22Rv1 (cell line): ENCODE results near the gene NSD1.

ENCODE experiments used
- ZFX ChIP-seq: fragments of 450-650 bp; IDR thresholded peaks from 2 replicates; pipeline ENCODE4 v1.6.1; 2017; ENCODE audit warnings: antibody characterized with exemption, borderline replicate concordance
- TF ChIP-seq, protein P1 (sequence below): fragments of 450-650 bp; IDR thresholded peaks from 2 replicates; pipeline ENCODE4 v1.5.1; 2017; ENCODE audit warnings: mild to moderate bottlenecking

DNA sequence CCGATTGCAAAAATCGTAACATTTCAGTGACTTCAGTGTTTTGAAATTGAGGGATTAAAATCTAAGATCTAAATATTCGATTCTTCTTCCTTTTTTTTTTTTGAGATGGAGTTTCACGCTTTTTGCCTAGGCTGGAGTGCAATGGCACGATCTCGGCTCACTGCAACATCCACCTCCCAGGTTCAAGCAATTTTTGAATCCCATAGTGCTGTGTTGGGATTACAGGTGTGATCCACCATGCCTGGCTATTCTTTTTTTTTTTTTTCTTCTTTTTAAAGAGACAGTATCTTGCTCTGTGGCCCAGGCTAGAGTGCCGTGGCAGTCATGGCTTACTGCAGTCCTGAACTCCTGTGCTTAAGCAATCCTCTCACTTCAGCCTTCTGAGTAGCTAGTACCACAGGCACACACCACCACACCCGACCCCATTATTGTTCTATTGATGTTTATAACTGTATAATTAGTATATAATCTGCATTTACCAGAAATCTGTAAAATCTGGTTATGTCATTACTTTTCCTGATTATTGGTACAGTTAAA is 42.7 kb downstream of the NSD1 start:
- TF ChIP-seq, protein P1, sequence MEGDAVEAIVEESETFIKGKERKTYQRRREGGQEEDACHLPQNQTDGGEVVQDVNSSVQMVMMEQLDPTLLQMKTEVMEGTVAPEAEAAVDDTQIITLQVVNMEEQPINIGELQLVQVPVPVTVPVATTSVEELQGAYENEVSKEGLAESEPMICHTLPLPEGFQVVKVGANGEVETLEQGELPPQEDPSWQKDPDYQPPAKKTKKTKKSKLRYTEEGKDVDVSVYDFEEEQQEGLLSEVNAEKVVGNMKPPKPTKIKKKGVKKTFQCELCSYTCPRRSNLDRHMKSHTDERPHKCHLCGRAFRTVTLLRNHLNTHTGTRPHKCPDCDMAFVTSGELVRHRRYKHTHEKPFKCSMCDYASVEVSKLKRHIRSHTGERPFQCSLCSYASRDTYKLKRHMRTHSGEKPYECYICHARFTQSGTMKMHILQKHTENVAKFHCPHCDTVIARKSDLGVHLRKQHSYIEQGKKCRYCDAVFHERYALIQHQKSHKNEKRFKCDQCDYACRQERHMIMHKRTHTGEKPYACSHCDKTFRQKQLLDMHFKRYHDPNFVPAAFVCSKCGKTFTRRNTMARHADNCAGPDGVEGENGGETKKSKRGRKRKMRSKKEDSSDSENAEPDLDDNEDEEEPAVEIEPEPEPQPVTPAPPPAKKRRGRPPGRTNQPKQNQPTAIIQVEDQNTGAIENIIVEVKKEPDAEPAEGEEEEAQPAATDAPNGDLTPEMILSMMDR: no peak
- no peak for TF ChIP-seq ZFX
